NOMO-1 treated with DMSO at 0.1 percent for 48 hours (cell line): ENCODE results near the gene IFIH1.
A peak's percentile ranks its signal among the peaks of the same experiment; 100 is the strongest.

Experiments
- DNase-seq: peaks from one replicate; lab custom pipeline; 2025; ENCODE audit not compliant: unreplicated experiment; lab: John Stamatoyannopoulos, UW

IFIH1 gene

DNA sequence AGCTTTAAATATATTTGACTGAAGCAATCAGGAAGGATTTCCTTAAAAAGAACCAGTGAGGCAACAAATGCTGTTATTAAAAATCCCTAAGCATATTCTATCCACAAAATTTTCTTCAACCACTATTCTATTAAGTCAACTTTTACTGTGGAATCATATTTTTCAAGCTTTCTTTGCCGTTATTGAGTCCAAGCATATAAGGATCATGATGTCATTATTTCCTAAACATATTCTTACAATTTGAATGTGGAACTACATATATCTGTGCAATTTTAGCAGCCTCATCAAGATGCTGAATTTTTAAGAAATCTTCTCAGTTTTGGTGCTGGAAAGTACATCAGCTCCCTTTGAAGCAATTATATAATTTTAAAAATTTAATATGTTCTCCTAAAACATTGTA is 5.6 kb downstream of the IFIH1 start:
- DNase-seq: no peak

DNA sequence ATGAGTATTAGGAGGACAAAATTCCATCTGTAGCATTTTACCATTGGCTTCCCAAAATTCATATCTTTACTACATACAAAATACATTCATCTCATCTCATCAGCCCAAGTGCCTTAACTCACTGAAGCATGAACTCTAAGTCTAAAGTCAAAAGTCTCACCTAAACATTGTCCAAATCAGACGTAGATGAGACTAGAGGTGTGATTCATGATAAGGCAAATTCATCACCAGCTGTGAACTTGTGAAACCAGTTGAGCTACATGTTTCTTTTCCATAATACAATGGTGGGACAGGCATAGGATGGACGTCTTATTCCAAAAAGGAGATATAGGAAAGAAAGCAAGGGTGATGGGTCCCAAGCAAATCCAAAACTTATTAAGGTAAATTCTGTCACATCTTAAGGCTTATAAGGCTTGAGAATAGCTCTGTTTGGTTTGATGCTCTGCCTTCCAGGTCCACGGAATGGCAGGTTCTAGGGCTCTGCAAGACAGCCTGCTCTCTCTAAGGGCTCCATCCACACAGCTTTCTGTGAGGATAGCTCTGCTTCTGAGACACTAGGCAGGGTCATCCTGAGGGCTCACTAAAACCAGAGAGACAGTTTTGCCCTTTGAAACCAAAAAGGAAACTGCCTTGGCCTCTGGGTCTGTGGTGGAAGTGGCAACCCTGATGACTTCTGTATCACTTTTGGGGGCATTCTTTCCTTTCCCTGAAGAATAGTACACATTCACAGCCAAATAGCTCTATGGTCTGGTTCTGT is 9.6 kb downstream of the IFIH1 start:
- DNase-seq: no peak

DNA sequence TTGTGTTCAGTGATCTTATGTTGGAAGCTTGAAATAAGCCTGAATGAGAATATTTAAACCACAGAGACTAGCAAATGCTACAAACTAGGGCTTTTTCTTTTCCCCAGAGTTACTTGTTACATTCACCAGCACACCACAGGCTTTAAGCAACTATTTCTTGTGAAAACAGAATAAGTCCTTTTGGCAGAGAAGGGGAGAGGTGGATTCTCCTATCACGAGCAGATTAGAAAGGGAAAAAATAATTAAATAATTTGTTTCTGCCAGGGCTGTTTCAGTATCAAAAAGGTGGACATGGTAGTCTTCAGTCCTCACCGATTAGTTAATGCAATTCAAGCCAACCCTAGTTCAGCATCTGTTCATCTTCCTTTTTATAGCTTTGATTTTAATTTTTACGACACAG is 12.6 kb downstream of the IFIH1 start:
- no peak for DNase-seq

DNA sequence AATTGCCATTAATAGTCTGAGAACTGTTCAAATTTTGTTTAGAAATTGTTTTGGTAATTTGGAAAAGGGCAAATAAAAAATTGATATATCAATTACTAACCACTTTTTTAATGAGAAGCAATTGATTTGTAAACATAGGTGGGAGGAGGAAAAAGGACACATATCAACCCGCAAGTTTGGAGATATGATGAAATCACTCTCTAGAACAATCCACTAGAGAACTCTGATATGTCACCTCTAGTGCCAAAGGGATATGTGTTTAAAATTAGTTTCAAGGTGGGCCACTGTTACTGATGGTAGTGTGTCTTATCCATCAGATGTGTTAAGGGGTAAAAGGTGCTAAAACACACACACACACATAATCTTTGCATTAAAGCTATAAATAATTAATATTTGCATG is 16.6 kb downstream of the IFIH1 start:
- no peak for DNase-seq

GRCh38 chr2:162301151-162301804 is 17.2 kb downstream of the IFIH1 start:
- DNase-seq: peak; percentile 66

DNA sequence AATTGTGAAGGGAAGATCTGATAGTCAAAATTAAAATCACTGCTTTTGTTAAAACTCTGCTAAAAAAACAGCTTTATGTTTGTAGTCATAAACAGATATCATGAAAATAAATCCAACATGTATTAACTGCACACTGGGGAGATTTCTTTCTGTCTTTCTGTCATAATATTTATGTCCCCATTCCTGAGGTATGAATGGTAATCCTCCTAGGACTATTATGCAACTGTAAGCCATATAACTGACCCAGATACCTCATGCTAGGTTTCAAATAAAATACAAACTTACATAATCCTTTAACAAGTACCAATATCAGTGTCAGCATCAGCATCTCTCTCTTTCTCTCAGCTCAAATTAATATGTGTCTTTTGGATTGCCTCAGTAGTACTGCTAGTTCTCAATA is 18.2 kb downstream of the IFIH1 start:
- no peak for DNase-seq

- DNase-seq: no peak
Measured at GRCh38 chr2:162298669-162299335, 19.7 kb downstream of the IFIH1 start.

DNA sequence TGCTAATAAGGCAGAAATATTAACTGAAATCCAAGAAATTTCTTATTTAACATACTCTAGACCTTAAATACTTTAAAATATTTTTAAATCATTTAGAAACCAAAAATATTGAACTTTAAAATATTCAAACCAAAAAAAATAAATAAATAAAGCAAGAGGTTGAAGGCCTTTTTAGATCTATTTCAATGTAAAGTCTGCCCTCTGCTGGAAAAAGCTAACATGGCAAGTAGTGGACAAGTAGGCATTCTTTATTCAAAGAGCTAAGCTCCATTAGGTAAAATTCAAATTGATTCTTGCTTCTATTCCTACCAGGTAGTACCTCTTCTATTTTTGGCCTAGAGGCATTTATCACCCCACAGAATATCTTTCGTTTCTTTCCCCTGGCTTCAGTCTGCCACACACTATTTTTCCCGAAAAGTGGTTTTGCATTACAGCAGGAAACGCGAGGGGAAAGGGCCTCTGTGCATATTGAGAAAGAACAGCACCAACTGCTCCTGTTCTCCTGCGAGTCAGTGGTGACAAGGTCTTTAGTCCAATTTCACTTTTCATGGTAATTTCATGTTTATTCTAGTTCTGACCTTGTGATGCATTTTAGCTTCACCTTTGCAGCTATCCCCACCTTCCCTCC is 20.4 kb downstream of the IFIH1 start:
- peak; percentile 71 for DNase-seq

DNA sequence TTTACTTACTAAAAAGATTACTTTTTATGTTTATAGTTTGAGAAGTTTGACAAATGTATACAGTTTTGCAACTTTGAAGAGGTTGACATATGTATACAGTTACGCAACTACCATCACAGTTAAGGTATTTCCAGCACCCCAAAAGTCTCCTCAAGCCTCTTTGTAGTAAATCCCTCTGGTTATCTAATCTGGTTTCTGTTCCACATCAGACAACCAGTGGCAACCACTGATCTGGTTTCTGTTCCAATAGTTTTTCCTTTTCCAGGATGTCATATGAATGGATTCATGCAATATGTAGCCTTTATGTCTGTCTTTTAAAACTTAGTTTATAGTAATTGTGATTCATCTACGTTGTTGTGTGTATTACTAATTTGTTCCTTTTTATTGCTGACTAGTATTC is 23.5 kb downstream of the IFIH1 start:
- no peak for DNase-seq

DNA sequence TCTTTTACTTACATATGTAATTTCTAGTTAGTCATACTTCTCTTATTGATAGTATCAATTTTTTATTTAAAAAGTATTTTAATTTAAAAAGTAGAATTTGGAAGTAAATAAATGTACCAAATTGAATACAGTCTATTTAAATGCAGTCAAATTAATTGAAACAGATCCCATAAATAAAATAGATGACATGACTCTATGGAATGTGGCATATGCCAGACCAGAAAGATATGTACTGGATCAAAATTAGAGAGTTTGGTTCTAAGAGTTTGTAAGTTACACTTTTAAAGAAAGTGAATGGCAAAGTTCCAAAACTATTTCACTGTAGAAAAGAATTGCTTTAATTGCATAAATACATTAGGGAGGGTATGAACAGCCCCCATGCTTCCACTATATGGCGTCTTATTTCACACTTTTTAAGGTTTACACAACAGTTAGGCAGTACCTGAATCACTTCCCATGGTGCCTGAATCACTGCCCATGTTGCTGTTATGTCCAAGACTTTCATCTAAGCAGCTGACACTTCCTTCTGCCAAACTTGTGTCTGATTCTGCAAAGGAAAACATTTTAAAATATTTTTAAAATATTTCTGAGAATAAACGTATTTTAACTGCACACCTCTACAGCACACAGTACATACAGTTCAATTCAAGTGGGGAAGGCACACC is 25.2 kb downstream of the IFIH1 start:
- no peak for DNase-seq

DNA sequence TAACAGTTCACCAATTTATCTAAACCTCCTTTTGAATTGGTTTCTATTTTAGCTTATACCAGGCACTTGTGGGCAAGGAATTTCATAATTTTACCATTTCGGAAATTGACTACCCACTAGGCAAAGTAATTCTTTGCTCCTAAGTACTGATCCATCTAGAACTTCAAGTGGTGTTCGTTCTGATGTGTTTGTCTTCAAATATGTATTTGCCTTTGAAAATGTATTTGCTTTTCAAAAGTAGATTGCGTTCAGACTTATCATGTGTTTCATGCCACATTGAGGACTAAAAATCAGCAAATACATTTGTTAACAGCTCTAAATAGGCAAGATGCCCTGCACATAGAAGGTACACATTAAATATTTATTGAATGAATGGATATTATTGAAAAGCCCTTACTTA is 26.7 kb downstream of the IFIH1 start:
- no peak for DNase-seq

GRCh38 chr2:162282765-162283425 is 35.6 kb downstream of the IFIH1 start:
- DNase-seq: peak; percentile 25

DNA sequence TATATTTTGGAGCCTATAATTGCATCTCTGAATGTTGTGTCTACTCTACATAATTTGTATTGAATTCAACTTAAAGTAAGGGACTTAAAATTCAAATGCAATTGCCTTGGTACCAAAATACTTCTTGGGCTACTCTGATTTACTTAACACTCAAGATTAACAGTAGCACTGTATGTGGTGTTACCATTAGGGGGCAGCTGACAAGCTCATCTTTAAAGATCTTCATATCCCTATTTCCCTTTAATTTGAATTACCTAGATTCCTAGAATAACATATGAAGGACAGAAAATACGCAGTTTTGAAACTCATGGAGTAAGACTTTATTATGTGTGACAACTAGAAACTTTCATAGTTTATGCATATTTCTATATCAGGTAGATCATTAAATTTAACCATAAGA is 37.8 kb downstream of the IFIH1 start:
- no peak for DNase-seq

GRCh38 chr2:162277381-162277780 is 41.1 kb downstream of the IFIH1 start:
- peak; percentile 58 for DNase-seq

DNA sequence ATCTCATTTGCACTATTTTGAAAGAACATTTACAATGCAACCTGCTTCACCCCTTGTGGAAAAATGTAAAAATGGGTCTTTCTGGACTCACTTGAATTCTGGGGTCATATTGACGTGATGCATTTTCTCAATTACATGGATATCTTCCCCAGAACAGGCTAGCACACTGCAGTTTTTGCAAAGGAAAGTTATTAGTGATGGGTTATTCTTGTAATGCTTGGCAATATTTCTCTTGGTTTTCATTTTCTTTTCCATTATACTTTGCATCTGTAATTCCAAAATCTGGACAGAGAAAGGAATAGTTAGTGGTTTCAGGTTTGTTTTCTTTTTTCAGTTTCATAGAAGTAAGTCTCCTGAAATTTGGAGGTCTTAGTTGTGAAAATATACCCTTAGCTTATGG is 50.5 kb downstream of the IFIH1 start:
- DNase-seq: peak; percentile 3

DNA sequence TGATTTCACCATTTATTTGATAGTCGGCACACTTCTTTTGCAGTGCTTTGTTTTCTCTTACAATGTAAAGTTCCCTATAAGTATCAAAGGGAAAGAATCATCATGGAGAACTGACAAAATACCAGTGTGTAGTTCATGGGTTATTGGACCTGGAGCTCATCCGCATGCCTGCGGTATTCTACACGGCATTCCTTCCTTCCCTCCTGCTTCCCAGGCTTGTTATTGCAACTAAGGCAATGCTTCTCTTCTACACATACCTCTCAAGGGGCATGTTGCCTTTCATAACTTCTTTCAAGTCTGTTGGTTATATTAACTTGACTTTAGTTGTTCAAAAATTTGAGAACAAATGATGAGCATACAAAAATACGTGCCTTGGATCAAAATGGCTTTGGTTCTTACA is 51.0 kb downstream of the IFIH1 start:
- DNase-seq: no peak

DNA sequence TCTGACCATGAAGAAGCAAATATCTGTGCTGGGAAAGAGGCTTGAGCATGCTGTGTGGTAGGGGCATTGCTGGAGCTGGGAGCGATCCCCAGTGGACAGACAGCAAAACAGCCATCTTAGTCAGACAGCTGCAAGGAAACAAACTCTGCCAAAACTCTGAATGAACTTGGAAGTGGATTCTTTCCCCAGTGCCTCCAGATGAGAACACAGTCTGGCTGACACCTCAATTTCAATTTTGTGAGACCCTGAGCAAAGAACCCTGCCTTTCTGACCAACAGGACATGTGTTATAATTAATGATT is 52.1 kb downstream of the IFIH1 start:
- no peak for DNase-seq

- no peak for DNase-seq
Measured at GRCh38 chr2:162265666-162266459, 52.6 kb downstream of the IFIH1 start.

DNA sequence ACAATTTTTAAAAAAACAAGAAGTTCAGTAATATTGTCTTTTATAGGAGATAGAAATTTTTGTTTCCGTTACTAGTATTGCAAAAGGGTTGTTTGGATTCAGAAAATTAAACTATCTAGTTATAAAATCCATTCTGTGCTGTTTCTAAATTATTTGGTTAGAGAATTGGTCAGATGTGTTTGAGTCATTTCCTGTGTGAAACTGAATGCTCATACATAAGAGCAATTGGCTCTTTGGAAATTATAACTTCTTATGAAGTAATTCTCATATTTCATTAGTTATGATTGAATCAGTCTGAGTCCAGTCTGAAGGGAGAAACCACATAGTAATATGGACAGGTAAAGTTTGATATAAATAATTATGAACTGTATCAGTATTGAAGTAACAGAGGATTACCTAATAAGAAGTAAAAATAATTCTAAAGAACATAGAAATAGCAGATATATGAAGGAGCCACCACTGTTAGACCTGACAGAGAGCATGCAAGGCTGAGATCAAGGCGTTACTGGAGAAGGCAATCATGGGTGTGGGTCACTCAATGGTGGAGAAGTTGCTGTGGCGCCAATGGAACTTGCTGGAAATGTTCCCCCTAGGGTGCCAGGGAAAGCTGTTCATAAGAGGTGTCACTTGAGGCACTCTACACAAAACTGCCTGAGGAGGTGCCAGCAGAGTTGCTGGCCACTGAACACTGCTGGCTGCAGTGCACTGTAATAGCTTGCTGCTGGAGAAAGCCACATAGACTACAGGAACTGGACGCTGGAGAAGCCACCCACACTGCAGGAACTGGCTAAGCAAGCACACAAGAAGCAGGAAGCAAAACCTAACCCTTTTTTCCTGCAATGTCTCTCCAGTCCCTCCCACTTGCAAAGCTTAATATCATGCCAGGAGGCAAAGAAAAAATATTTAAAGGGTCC is 57.2 kb downstream of the IFIH1 start:
- peak; percentile 84 for DNase-seq
